Measurements from ENCODE around the gene ENDOG. TPM values are rescaled to one million over a fixed set of nuclear protein-coding genes. Genes with fewer than 3 reads are reported as not detected.

ENDOG gene
- polyA plus RNA-seq, 3 donors from 2014 or later: 18.4 to 34.0 (median 24.7) TPM

GRCh38 chr9:128809036-128809599 lies 9.2 kb upstream of the ENDOG start:
- H3K4me1 Mint-ChIP-seq: no peaks in the 10 kb centered on the region
- no peak for DNase-seq
- peaks cover 0 to 1% (median 0%) of the 10 kb centered on the region in 3 donors for H3K27me3 Mint-ChIP-seq (ENCODE audit: low read depth in 3 of 3)
- H3K27ac Mint-ChIP-seq: no peak overlapping the region
- no peak overlapping the region for H3K4me3 Mint-ChIP-seq
- H3K9me3 Mint-ChIP-seq: no peaks in the 10 kb centered on the region
- peaks cover 0 to 5% (median 0%) of the 10 kb centered on the region in 3 donors for H3K36me3 Mint-ChIP-seq

DNA sequence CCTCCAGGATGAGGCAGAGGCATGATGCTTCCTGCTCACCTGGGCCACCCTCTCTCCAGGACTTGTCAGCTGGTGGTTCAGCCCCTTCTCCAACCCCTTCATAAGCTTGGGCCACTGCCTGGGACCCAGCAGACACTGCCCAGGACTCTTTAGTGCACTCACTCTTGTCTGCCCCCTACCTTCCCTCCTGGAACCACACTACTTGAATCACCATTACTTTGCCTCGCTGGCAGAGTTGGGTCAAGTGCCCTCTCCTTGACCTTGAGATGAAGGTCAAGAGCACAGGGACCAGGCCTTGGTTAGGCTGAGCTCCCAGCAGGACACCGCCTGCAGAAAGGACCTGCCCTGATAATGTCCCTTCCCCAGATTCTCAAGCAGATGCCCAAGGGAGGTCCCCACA lies 8.5 kb upstream of the ENDOG start:
- H3K9me3 Mint-ChIP-seq: no peaks in the 10 kb centered on the region
- DNase-seq: no peak
- H3K27me3 Mint-ChIP-seq (ENCODE audit: low read depth in 3 of 3): peaks cover 0 to 1% (median 0%) of the 10 kb centered on the region in 3 donors
- H3K4me1 Mint-ChIP-seq: no peaks in the 10 kb centered on the region
- H3K27ac Mint-ChIP-seq: peak overlapping the region in 2 of 6 donors; percentile 37 to 58
- no peak overlapping the region for H3K4me3 Mint-ChIP-seq
- peaks cover 0 to 5% (median 0%) of the 10 kb centered on the region in 3 donors for H3K36me3 Mint-ChIP-seq

DNA sequence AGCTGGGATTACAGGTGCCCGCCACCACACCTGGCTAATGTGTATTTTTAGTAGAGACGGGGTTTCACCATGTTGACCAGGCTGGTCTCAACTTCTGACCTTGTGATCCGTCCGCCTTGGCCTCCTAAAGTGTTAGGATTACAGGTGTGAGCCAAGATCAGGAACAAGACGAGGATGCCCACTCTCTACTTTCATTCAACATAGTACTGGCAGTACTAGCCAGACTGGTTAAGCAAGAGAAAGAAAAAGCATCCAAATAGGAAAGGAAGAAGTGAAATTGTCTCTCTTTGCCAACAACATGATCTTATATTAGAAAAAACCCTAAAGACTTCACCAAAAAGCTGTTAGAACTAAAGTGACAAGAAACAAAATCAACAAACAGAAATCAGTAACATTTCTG lies 7.4 kb upstream of the ENDOG start:
- Mint-ChIP-seq H3K36me3 (peaks cover 0 to 5% (median 0%) of the 10 kb centered on the region in 3 donors), H3K4me1 (no peaks in the 10 kb centered on the region), H3K27ac (peak overlapping the region in 1 of 6 donors; percentile 48), H3K9me3 (no peaks in the 10 kb centered on the region), H3K4me3 (no peak overlapping the region), H3K27me3 (ENCODE audit: low read depth in 3 of 3) (no peaks in the 10 kb centered on the region)
- no peak for DNase-seq

GRCh38 chr9:128818839-128819715 lies 777 bp downstream of the ENDOG start:
- peak overlapping the region; percentile 5 to 87 (median 64) for H3K27ac Mint-ChIP-seq
- peak overlapping the region; percentile 79 to 86 (median 85) for H3K4me3 Mint-ChIP-seq
- H3K4me1 Mint-ChIP-seq: peaks cover 14 to 18% of the 10 kb centered on the region in 2 donors
- peaks cover 2 to 9% (median 5%) of the 10 kb centered on the region in 3 donors for H3K27me3 Mint-ChIP-seq (ENCODE audit: low read depth in 3 of 3)
- H3K9me3 Mint-ChIP-seq: no peaks in the 10 kb centered on the region
- H3K36me3 Mint-ChIP-seq: peaks cover 0 to 3% (median 2%) of the 10 kb centered on the region in 3 donors
- no peak for DNase-seq

- Mint-ChIP-seq H3K4me1 (peaks cover 14 to 18% of the 10 kb centered on the region in 2 donors), H3K9me3 (no peaks in the 10 kb centered on the region), H3K36me3 (peaks cover 0 to 6% (median 3%) of the 10 kb centered on the region in 3 donors), H3K27me3 (ENCODE audit: low read depth in 3 of 3) (peaks cover 2 to 9% (median 5%) of the 10 kb centered on the region in 3 donors), H3K4me3 (peak overlapping the region; percentile 33 to 86 (median 84)), H3K27ac (peak overlapping the region in 3 of 6 donors; percentile 39 to 85 (median 49))
- no peak for DNase-seq
Observed at GRCh38 chr9:128819716-128820664, 1.7 kb downstream of the ENDOG start.

DNA sequence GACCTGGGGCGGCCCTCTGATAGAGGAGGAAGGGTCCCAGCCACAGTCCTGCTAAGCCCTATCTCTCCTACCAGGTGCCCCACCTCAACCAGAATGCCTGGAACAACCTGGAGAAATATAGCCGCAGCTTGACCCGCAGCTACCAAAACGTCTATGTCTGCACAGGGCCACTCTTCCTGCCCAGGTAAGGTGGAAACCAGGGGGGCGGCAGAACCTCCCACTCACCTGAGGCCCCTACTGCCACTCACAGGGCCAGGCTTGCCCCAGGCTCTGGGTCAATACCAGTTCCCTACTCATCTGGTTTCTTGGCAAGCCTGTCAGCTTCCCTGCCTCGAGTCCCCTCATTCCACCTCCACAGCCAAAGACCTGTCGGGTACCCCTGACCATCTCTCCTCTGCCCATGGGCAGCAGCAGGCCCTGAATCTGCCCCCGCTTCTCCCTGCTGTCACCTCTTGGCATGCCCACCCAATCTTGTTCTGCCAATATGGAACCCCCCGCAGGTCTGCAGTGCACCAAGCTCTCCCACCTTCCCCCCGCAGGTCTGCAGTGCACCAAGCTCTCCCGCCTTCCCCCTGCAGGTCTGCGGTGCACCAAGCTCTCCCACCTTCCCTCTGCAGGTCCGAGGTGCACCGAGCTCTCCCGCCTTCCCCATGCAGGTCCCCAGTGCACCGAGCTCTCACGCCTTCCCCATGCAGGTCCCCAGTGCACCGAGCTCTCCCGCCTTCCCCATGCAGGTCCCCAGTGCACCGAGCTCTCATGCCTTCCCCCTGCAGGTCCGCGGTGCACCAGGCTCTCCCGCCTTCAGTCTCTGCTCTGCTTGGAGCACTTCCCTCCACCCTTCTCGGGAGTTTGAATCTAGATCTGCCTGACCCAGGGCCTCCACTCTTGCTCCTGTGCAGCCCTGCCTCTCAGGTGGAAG lies 2.6 kb downstream of the ENDOG start:
- Mint-ChIP-seq H3K4me3 (peak overlapping the region; percentile 14 to 86 (median 33)), H3K27me3 (ENCODE audit: low read depth in 3 of 3) (peaks cover 2 to 9% (median 5%) of the 10 kb centered on the region in 3 donors), H3K9me3 (no peaks in the 10 kb centered on the region), H3K36me3 (peaks cover 0 to 11% (median 3%) of the 10 kb centered on the region in 3 donors), H3K27ac (peak overlapping the region in 2 of 6 donors; percentile 17 to 40), H3K4me1 (peaks cover 14 to 18% of the 10 kb centered on the region in 2 donors)
- no peak for DNase-seq

GRCh38 chr9:128821584-128822406 lies 3.5 kb downstream of the ENDOG start:
- Mint-ChIP-seq H3K9me3 (no peaks in the 10 kb centered on the region), H3K27me3 (ENCODE audit: low read depth in 3 of 3) (peaks cover 2 to 8% (median 5%) of the 10 kb centered on the region in 3 donors), H3K4me1 (peaks cover 14 to 18% of the 10 kb centered on the region in 2 donors), H3K4me3 (no peak overlapping the region), H3K36me3 (peaks cover 0 to 11% (median 3%) of the 10 kb centered on the region in 3 donors), H3K27ac (no peak overlapping the region)
- DNase-seq: no peak

- Mint-ChIP-seq H3K27ac (no peak overlapping the region), H3K4me3 (no peak overlapping the region), H3K36me3 (peaks cover 0 to 11% (median 3%) of the 10 kb centered on the region in 3 donors), H3K27me3 (ENCODE audit: low read depth in 3 of 3) (peaks cover 2 to 8% (median 5%) of the 10 kb centered on the region in 3 donors), H3K4me1 (peaks cover 20 to 22% of the 10 kb centered on the region in 2 donors), H3K9me3 (no peaks in the 10 kb centered on the region)
- DNase-seq: no peak
Observed at GRCh38 chr9:128822407-128823042, 4.2 kb downstream of the ENDOG start.

DNA sequence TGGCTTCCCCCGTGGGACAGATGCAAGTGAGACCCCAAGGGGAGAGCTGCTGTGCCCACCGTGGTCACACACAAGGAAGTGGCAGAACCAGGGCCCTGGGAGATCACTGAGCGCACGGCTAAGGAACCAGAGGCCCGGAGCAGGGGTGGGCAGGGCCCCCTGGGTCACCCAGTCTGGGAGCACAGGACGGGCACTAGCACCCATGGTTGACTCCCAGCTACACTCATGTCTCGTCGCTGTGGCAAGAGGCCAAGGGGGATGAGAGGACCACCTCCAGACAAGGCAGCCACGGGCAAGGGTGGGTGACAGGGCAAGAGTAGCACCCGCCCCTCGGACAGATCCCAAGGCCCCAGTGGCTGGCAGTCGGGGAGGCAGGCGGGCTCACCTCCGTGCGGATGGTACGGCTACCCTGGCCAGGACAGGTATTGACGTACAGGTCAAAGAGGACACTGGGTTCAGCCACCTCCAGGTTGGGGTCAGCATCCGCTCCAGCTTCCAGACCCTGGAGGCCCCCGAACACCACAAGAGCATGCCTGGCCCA lies 5.1 kb downstream of the ENDOG start:
- H3K4me1 Mint-ChIP-seq: peaks cover 19 to 23% of the 10 kb centered on the region in 2 donors
- H3K36me3 Mint-ChIP-seq: peaks cover 0 to 11% (median 3%) of the 10 kb centered on the region in 3 donors
- no peak overlapping the region for H3K4me3 Mint-ChIP-seq
- H3K27ac Mint-ChIP-seq: no peak overlapping the region
- no peaks in the 10 kb centered on the region for H3K9me3 Mint-ChIP-seq
- no peak for DNase-seq
- peaks cover 0 to 6% (median 2%) of the 10 kb centered on the region in 3 donors for H3K27me3 Mint-ChIP-seq (ENCODE audit: low read depth in 3 of 3)

DNA sequence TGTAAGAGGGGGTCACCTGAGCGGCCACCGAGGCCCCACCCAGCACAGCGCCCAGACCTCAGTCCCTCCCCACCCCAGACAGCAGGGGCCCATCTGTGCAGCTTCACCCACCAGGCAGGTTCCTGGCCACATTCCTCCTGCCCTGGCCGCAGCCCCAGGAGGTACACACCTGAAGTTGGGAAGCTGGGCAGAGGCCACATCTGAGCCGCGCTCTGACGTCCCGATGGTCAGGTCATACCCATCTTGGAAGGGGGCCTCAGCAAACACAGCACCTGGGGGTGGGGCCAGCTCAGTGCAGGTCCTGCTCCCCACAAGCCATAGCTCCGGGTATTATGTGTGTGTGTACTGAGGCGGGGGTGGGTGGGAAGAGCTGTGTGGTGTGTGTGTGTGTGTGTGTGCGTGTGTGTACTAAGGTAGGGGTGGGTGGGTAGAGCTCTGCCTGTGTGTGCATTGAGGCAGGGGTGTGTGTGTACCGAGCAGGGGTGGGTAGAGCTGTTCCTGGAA lies 5.7 kb downstream of the ENDOG start:
- peaks cover 25 to 29% of the 10 kb centered on the region in 2 donors for H3K4me1 Mint-ChIP-seq
- H3K27ac Mint-ChIP-seq: no peak overlapping the region
- peaks cover 0 to 8% (median 2%) of the 10 kb centered on the region in 3 donors for H3K27me3 Mint-ChIP-seq (ENCODE audit: low read depth in 3 of 3)
- no peak overlapping the region for H3K4me3 Mint-ChIP-seq
- no peaks in the 10 kb centered on the region for H3K9me3 Mint-ChIP-seq
- DNase-seq: no peak
- H3K36me3 Mint-ChIP-seq: peaks cover 0 to 11% (median 3%) of the 10 kb centered on the region in 3 donors

DNA sequence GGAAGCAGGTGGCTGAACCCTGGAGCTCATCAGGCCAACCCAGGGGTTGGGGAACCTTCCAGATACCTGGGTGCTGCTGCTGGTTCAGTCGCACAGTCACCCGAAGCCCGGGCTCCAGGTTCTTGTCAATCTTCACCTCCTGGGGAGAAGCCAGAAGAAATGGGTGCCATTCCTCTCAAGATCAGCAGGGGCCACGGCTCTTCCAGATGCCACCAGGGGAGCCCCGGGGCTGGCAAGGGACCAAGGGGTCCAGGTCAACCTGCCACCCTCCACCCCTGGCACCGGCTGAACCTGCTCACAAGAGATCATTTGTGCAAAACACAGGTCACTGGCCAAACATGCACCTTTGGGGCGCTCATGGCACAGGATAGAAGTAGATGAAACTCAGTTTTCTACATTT lies 6.6 kb downstream of the ENDOG start:
- Mint-ChIP-seq H3K27ac (no peak overlapping the region), H3K36me3 (peaks cover 0 to 11% (median 3%) of the 10 kb centered on the region in 3 donors), H3K9me3 (no peaks in the 10 kb centered on the region), H3K27me3 (ENCODE audit: low read depth in 3 of 3) (peaks cover 2 to 10% (median 2%) of the 10 kb centered on the region in 3 donors), H3K4me3 (no peak overlapping the region), H3K4me1 (peaks cover 25 to 30% of the 10 kb centered on the region in 2 donors)
- no peak for DNase-seq
